ENCODE results near the gene RABGAP1L.

The RABGAP1L gene

GRCh38 chr1:174914991-174915390 is 755.7 kb downstream of the RABGAP1L start:
- no peaks in the 10 kb centered on the region for H3K9me3 ChIP-seq (ENCODE audit: insufficient read depth, low read length)
- H3K27me3 ChIP-seq (ENCODE audit: low read length), result no peaks in the 10 kb centered on the region
- H3K79me2 ChIP-seq (ENCODE audit: insufficient read depth, low read length), result peaks cover 20% of the 10 kb centered on the region
- H3K9ac ChIP-seq (ENCODE audit: low read length), result no peak overlapping the region
- H3K4me2 ChIP-seq (ENCODE audit: low read depth, low read length, poor library complexity, severe bottlenecking), result no peak overlapping the region
- H2AFZ ChIP-seq (ENCODE audit: low read depth, low read length, severe bottlenecking), result no peak overlapping the region
- H3K27ac ChIP-seq (ENCODE audit: low read depth, low read length), result no peak overlapping the region
- H3K9me2 ChIP-seq (replicated peaks; ENCODE audit: insufficient read depth, low read length), result no peaks in the 10 kb centered on the region
- 0 out of 2 replicates have a peak, but pooled peaks cover 3% of the 10 kb centered on the region for H3F3A ChIP-seq (ENCODE audit: insufficient read depth)
- no peaks in the 10 kb centered on the region for H4K20me1 ChIP-seq (ENCODE audit: low read depth, low read length)
- no peak for TF ChIP-seq EZH2phosphoT487 (conservative IDR thresholded peaks at IDR 0.05; ENCODE audit: low read length)
- TF ChIP-seq CTCF (IDR thresholded peaks at IDR 0.05; ENCODE audit: insufficient read depth, low read length, poor library complexity, severe bottlenecking), result no peak
- peaks cover 3% of the 10 kb centered on the region; the same call in 1 of the 2 replicates for H3K36me3 ChIP-seq (ENCODE audit: low read length)
- H3K4me3 ChIP-seq (ENCODE audit: insufficient read depth, low read length, poor library complexity, severe bottlenecking), result no peak overlapping the region

DNA sequence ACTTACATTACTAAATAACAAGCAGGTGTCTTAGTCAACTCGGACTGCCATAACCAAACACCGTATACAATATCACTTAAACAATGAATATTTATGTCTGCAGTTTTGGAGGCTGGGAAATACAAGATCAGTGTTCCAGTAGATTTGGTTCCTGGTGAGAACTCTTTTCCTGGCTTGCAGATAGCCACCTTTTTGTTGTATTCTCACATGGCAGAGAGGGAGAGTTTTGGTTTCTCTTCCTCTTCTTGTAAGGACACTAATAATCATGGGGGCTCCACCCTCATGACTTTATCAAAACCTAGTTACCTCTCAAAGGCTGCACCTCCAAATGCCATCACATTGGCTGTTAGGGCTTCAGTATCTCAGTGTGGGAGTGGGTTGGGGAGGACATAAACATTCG is 757.5 kb downstream of the RABGAP1L start:
- no peak overlapping the region for H3K4me2 ChIP-seq (ENCODE audit: low read depth, low read length, poor library complexity, severe bottlenecking)
- TF ChIP-seq EZH2phosphoT487 (conservative IDR thresholded peaks at IDR 0.05; ENCODE audit: low read length) (no peak), CTCF (IDR thresholded peaks at IDR 0.05; ENCODE audit: insufficient read depth, low read length, poor library complexity, severe bottlenecking) (no peak)
- no peak overlapping the region for H3K4me3 ChIP-seq (ENCODE audit: insufficient read depth, low read length, poor library complexity, severe bottlenecking)
- H3K27ac ChIP-seq (ENCODE audit: low read depth, low read length), result no peak overlapping the region
- H3K27me3 ChIP-seq (ENCODE audit: low read length), result no peaks in the 10 kb centered on the region
- H2AFZ ChIP-seq (ENCODE audit: low read depth, low read length, severe bottlenecking), result no peak overlapping the region
- H3K9me3 ChIP-seq (ENCODE audit: insufficient read depth, low read length), result no peaks in the 10 kb centered on the region
- no peaks in the 10 kb centered on the region for H3F3A ChIP-seq (ENCODE audit: insufficient read depth)
- peaks cover 20% of the 10 kb centered on the region for H3K79me2 ChIP-seq (ENCODE audit: insufficient read depth, low read length)
- H3K9me2 ChIP-seq (replicated peaks; ENCODE audit: insufficient read depth, low read length), result no peaks in the 10 kb centered on the region
- H4K20me1 ChIP-seq (ENCODE audit: low read depth, low read length), result no peaks in the 10 kb centered on the region
- no peak overlapping the region for H3K9ac ChIP-seq (ENCODE audit: low read length)
- H3K36me3 ChIP-seq (ENCODE audit: low read length), result peaks cover 4% of the 10 kb centered on the region; the same call in 1 of the 2 replicates

DNA sequence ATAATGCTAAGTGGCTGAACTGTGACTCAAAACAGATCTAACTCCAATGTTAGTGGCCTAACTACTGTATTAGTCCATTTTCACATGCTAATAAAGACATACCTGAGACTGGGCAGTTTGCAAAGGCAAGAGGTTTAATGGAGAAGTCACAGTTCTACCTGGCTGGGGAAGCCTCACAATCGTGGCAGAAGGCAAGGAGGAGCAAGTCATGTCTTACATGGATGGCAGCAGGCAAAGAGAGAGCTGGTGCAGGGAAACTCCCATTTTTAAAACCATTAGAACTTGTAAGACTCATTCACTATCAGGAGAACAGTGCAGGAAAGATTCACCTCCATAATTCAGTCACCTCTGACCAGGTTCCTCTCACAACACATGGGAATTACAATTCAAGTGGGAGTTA is 760.8 kb downstream of the RABGAP1L start:
- TF ChIP-seq EZH2phosphoT487 (conservative IDR thresholded peaks at IDR 0.05; ENCODE audit: low read length) (no peak), CTCF (IDR thresholded peaks at IDR 0.05; ENCODE audit: insufficient read depth, low read length, poor library complexity, severe bottlenecking) (no peak)
- Histone ChIP-seq H3K4me3 (ENCODE audit: insufficient read depth, low read length, poor library complexity, severe bottlenecking) (no peak overlapping the region), H3K27me3 (ENCODE audit: low read length) (no peaks in the 10 kb centered on the region), H3F3A (ENCODE audit: insufficient read depth) (no peaks in the 10 kb centered on the region), H3K36me3 (ENCODE audit: low read length) (peaks cover 4% of the 10 kb centered on the region; the same call in 1 of the 2 replicates), H3K9me3 (ENCODE audit: insufficient read depth, low read length) (no peaks in the 10 kb centered on the region), H3K9me2 (replicated peaks; ENCODE audit: insufficient read depth, low read length) (no peaks in the 10 kb centered on the region), H3K4me2 (ENCODE audit: low read depth, low read length, poor library complexity, severe bottlenecking) (no peak overlapping the region), H3K79me2 (ENCODE audit: insufficient read depth, low read length) (peaks cover 11% of the 10 kb centered on the region; the same call in 1 of the 2 replicates), H3K9ac (ENCODE audit: low read length) (no peak overlapping the region), H2AFZ (ENCODE audit: low read depth, low read length, severe bottlenecking) (no peak overlapping the region), H3K27ac (ENCODE audit: low read depth, low read length) (no peak overlapping the region), H4K20me1 (ENCODE audit: low read depth, low read length) (no peaks in the 10 kb centered on the region)
